HCT116 (cell line): Measurements from ENCODE around the gene STK35. TPM values are rescaled to one million over a fixed set of nuclear protein-coding genes. Genes with fewer than 3 reads are reported as not detected.

ENCODE experiments used
- ATAC-seq: fragments of 200-7000 bp; cut with Tn5 transposase; 2 replicates; pipeline ENCODE4 v1.9.1; 2020; ENCODE audit warnings: mild to moderate bottlenecking, moderate library complexity
- BruUV-seq: library from RNA; stranded (reverse); fragments of 400-500 nt; replicated peaks from 2 replicates; lab custom pipeline; 2021; lab: Mats Ljungman, UMichigan
- CTCF ChIA-PET: fragments of 300-600 bp; sonication (Branson Sonifier 250); formaldehyde crosslinking; loops from one replicate; lab custom pipeline; 2021; ENCODE audit warnings: antibody characterized with exemption; lab: Charles Lee
- POLR2A ChIA-PET: fragments of 300-600, 350-600 bp; sonication (Branson Sonifier 250); formaldehyde crosslinking; loops from one replicate; lab custom pipeline; 2021; ENCODE audit warnings: antibody characterized with exemption; lab: Charles Lee
- RAD21 ChIA-PET, 2 experiments: fragments of 300-600 bp; sonication (Branson Sonifier 250); formaldehyde crosslinking; loops; one replicate each; lab custom pipeline; 2023; ENCODE audit warnings: low total read pairs in 2 of 2; ENCODE audit not compliant: uncharacterized antibody in 2 of 2, unreplicated experiment in 2 of 2, low non-redundant PET in 1 of 2; lab: Charles Lee
- DNase-seq: peaks from one replicate; pipeline ENCODE4 v3.0.0-alpha.2; 2010; ENCODE audit warnings: low read depth, low spot score
- H2AFZ ChIP-seq: fragments of 200-600 bp; shearing (Covaris generic), sonication (generic); 2 replicates; pipeline ENCODE4 v1.6.1; 2017; ENCODE audit warnings: low read depth, mixed run types, mixed read lengths, antibody characterized with exemption, low read length; ENCODE audit not compliant: poor library complexity, severe bottlenecking
- H3K27ac ChIP-seq: 2 replicates; pipeline ENCODE4 v1.5.1; 2012; ENCODE audit warnings: low read depth, low read length
- H3K27me3 ChIP-seq: fragments of 200-600 bp; sonication (generic); 2 replicates; pipeline ENCODE4 v1.6.1; 2016; ENCODE audit warnings: mixed run types, low read length, mixed read lengths; ENCODE audit not compliant: insufficient read depth
- H3K36me3 ChIP-seq, 2 experiments: fragments of 200-500 bp in 1 of 2; fragments of 200-600 bp in 1 of 2; sonication (Bioruptor generic) in 1 of 2; sonication (generic) in 1 of 2; 2 replicates each; pipeline versions ENCODE4 v1.5.1 to v1.6.1; 2014 to 2016; ENCODE audit warnings: low read length in 2 of 2, inconsistent platforms in 1 of 2, mixed read lengths in 1 of 2, mixed run types in 1 of 2; ENCODE audit not compliant: insufficient read depth in 2 of 2, control insufficient read depth in 1 of 2
- H3K4me1 ChIP-seq, 2 experiments: fragments of 200-600 bp in 1 of 2; sonication (generic) in 1 of 2; 2 replicates each; pipeline versions ENCODE4 v1.5.1 to v1.6.1; 2012 to 2017; ENCODE audit warnings: low read length in 2 of 2, inconsistent platforms in 1 of 2, mild to moderate bottlenecking in 1 of 2, mixed read lengths in 1 of 2, mixed run types in 1 of 2, moderate library complexity in 1 of 2; ENCODE audit not compliant: insufficient read depth in 2 of 2, control insufficient read depth in 1 of 2
- H3K4me2 ChIP-seq: fragments of 200-600 bp; sonication (generic); 2 replicates; pipeline ENCODE4 v1.6.1; 2017; ENCODE audit warnings: mixed run types, low read length, mixed read lengths
- H3K4me3 ChIP-seq, 2 experiments: fragments of 200-600 bp in 1 of 2; sonication (generic) in 1 of 2; replicated peaks in 1 of 2; 2 replicates each; pipeline ENCODE4 v1.5.1; 2011 to 2016; ENCODE audit warnings: low read length in 2 of 2, control low read depth in 1 of 2, low read depth in 1 of 2, mild to moderate bottlenecking in 1 of 2, mixed read lengths in 1 of 2, mixed run types in 1 of 2
- H3K79me2 ChIP-seq: fragments of 200-600 bp; sonication (generic); 2 replicates; pipeline ENCODE4 v1.6.1; 2017; ENCODE audit warnings: mild to moderate bottlenecking, mixed run types, low read length, moderate library complexity, mixed read lengths; ENCODE audit not compliant: insufficient read depth
- H3K9ac ChIP-seq: fragments of 200-600 bp; sonication (generic); 2 replicates; pipeline ENCODE4 v1.6.1; 2016; ENCODE audit warnings: low read length, mixed read lengths
- H3K9me2 ChIP-seq: fragments of 200-600 bp; sonication (generic), shearing (Covaris generic); 2 replicates; pipeline ENCODE4 v1.6.1; 2017; ENCODE audit warnings: mixed run types, mild to moderate bottlenecking, moderate library complexity; ENCODE audit not compliant: insufficient read depth
- H3K9me3 ChIP-seq, 2 experiments: fragments of 200-500 bp in 1 of 2; fragments of 200-600 bp in 1 of 2; sonication (Bioruptor generic) in 1 of 2; sonication (generic) in 1 of 2; 2 replicates each; pipeline ENCODE4 v1.6.1; 2014 to 2017; ENCODE audit warnings: low read length in 2 of 2, mixed read lengths in 2 of 2, inconsistent platforms in 1 of 2, low read depth in 1 of 2, mild to moderate bottlenecking in 1 of 2, mixed run types in 1 of 2, moderate library complexity in 1 of 2; ENCODE audit not compliant: control insufficient read depth in 1 of 2, insufficient read depth in 1 of 2
- H4K20me1 ChIP-seq: fragments of 200-600 bp; sonication (generic), shearing (Covaris generic); 2 replicates; pipeline ENCODE4 v1.6.1; 2017; ENCODE audit warnings: mixed run types, mild to moderate bottlenecking, moderate library complexity; ENCODE audit not compliant: insufficient read depth
- ATF3 ChIP-seq: IDR thresholded peaks from 2 replicates; pipeline ENCODE4 v1.6.1; 2012
- CEBPB ChIP-seq: IDR thresholded peaks from 2 replicates; pipeline ENCODE4 v1.6.1; 2012; ENCODE audit warnings: low read depth
- CTCF ChIP-seq, 3 experiments: fragments of 200-600 bp in 1 of 3; sonication (generic) in 1 of 3; IDR thresholded peaks in 2 of 3; conservative IDR thresholded peaks in 1 of 3; 2 replicates each; pipeline ENCODE4 v1.5.1; 2012 to 2017; ENCODE audit warnings: low read depth in 2 of 3, low read length in 2 of 3, antibody characterized with exemption in 1 of 3, borderline replicate concordance in 1 of 3, control low read depth in 1 of 3, mild to moderate bottlenecking in 1 of 3, mixed read lengths in 1 of 3, mixed run types in 1 of 3, moderate library complexity in 1 of 3; ENCODE audit not compliant: insufficient read depth in 1 of 3
- ELF1 ChIP-seq: IDR thresholded peaks from 2 replicates; pipeline ENCODE4 v1.6.1; 2012; ENCODE audit warnings: low read depth, borderline replicate concordance
- EZH2 ChIP-seq: fragments of 200-600 bp; sonication (generic); IDR thresholded peaks from 2 replicates; pipeline ENCODE4 v1.6.1; 2017; ENCODE audit warnings: antibody characterized with exemption, mixed run types
- MAX ChIP-seq: IDR thresholded peaks from 2 replicates; pipeline ENCODE4 v1.6.1; 2012
- POLR2A ChIP-seq: IDR thresholded peaks from 2 replicates; pipeline ENCODE4 v1.7.0; 2011; ENCODE audit warnings: borderline replicate concordance; ENCODE audit not compliant: insufficient read depth, insufficient read length; ENCODE audit errors: extremely low read depth
- RAD21 ChIP-seq: IDR thresholded peaks from 2 replicates; pipeline ENCODE4 v1.6.1; 2012; ENCODE audit warnings: low read depth, mild to moderate bottlenecking
- SIN3A ChIP-seq: IDR thresholded peaks from 2 replicates; pipeline ENCODE4 v1.6.1; 2012; ENCODE audit warnings: low read depth
- SRF ChIP-seq: IDR thresholded peaks from 2 replicates; pipeline ENCODE4 v1.6.1; 2012; ENCODE audit warnings: low read depth
- YY1 ChIP-seq: IDR thresholded peaks from 2 replicates; pipeline ENCODE4 v1.6.1; 2011; ENCODE audit warnings: low read length, low read depth, moderate library complexity, mild to moderate bottlenecking; ENCODE audit not compliant: insufficient replicate concordance; ENCODE audit errors: extremely low read depth
- ZNF274 ChIP-seq: fragments of 200-500 bp; sonication (Bioruptor generic); IDR thresholded peaks from 2 replicates; pipeline ENCODE4 v1.6.1; 2014; ENCODE audit warnings: mild to moderate bottlenecking, low read depth, low read length, inconsistent platforms
- intact Hi-C: fragments of 100-400 bp; cut with micrococcal nuclease; formaldehyde crosslinking; loops from 2 replicates; pipeline ENCODE4 v1.10.0; 2022
- total RNA-seq: library from RNA; stranded (reverse); gene quantifications from one replicate; pipeline ENCODE4 v1.2.1, GENCODE V29; 2021; ENCODE audit not compliant: unreplicated experiment

The STK35 gene
- total RNA-seq, 1 experiment from 2014 or later = 32.8 TPM

- POLR2A ChIA-PET = no interaction called here
- Histone ChIP-seq H3K4me2 (no peak overlapping the region), H3K9me3 (no peaks in the 10 kb centered on the region), H3K36me3 (peaks cover 17 to 28% of the 10 kb centered on the region in 2 experiments), H3K27me3 (no peaks in the 10 kb centered on the region), H3K79me2 (peaks cover 97% of the 10 kb centered on the region), H3K9ac (no peak overlapping the region), H2AFZ (no peak overlapping the region), H3K9me2 (no peaks in the 10 kb centered on the region), H3K4me1 (no peaks in the 10 kb centered on the region), H3K4me3 (no peak overlapping the region), H3K27ac (no peak overlapping the region), H4K20me1 (no peaks in the 10 kb centered on the region; the same call in 1 of the 2 replicates)
- intact Hi-C loops = no loop called here
- CTCF ChIA-PET = interaction anchor here (0.9 kb wide), 1 partner anchor 22 kb away, joined by 3 read pairs; no protein-coding TSS in a partner anchor
- RAD21 ChIA-PET = no interaction called here
- BruUV-seq = no TSS peak
- ATAC-seq (no peak), DNase-seq (no peak)
- TF ChIP-seq CEBPB (no peak), SRF (no peak), POLR2A (no peak), ELF1 (no peak), SIN3A (no peak), RAD21 (no peak), ATF3 (no peak), ZNF274 (no peak), CTCF (IDR thresholded peaks at IDR 0.05 in 2 of 3, conservative IDR thresholded peaks at IDR 0.05 in 1 of 3; ENCODE audit: borderline replicate concordance in 1 of 3, insufficient read depth in 1 of 3, low read depth in 2 of 3, low read length in 2 of 3) (no peak), MAX (no peak), YY1 (no peak), EZH2 (no peak)
Observed at GRCh38 chr20:2114990-2115681, 13.5 kb downstream of the STK35 start.
